Activated CD4-positive, alpha-beta T cell treated with anti-CD3 and anti-CD28 coated beads, Interleukin-2, amount 10 ng/mL, durations not matched to agents 24 days and 14 days (primary cell): ENCODE results near the gene NCK1. TPM values are rescaled to one million over a fixed set of nuclear protein-coding genes. Genes with fewer than 3 reads are reported as not detected.
A peak's percentile ranks its signal among the peaks of the same experiment; 100 is the strongest.
"Not testable (repeated sequence)": the region's sequence is repeated elsewhere in the genome, so short reads cannot be mapped to it uniquely, and the experiment has no call there.

ENCODE experiments used
- DNase-seq: peaks from one replicate; pipeline ENCODE4 v3.0.0; 2022
- H3K27ac Mint-ChIP-seq: one replicate; pipeline ENCODE4 v1.8.0; 2022; ENCODE audit warnings: mild to moderate bottlenecking, mixed read lengths
- H3K27me3 Mint-ChIP-seq: one replicate; pipeline ENCODE4 v1.8.0; 2022; ENCODE audit warnings: mixed read lengths
- H3K36me3 Mint-ChIP-seq: one replicate; pipeline ENCODE4 v1.8.0; 2022; ENCODE audit warnings: low read depth, mild to moderate bottlenecking, mixed read lengths
- H3K4me1 Mint-ChIP-seq: one replicate; pipeline ENCODE4 v1.8.0; 2021; ENCODE audit warnings: mixed read lengths
- H3K4me3 Mint-ChIP-seq: one replicate; pipeline ENCODE4 v1.8.0; 2022; ENCODE audit warnings: mild to moderate bottlenecking, moderate library complexity, mixed read lengths
- H3K9me3 Mint-ChIP-seq: one replicate; pipeline ENCODE4 v1.8.0; 2021; ENCODE audit warnings: mixed read lengths
- intact Hi-C: fragments of 100-400 bp; cut with micrococcal nuclease; formaldehyde crosslinking; loops from one replicate; pipeline ENCODE4 v1.15.1; 2023
- total RNA-seq: library from RNA; stranded (reverse); gene quantifications from 2 replicates; pipeline ENCODE4 v1.2.3, GENCODE V29; 2022

The NCK1 gene
- total RNA-seq, 1 donor from 2014 or later, result 34.7 TPM

DNA sequence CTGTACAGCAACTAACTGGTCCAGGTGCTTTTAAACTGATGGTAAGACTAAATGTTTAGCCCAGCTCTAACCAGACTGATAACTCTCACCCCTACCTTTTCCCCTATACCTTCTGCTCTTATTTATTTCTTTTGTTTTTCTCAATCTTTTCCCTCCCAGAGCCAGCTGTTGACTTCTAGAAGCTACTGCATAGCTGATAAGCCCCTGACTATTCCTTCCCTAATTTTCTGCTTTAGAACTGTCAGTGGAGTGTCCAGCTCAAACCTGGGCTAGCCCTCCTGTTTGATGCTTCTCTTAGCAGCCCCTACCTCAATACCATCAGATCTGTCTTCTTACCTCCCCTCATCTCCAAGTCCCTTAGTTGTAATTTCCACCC lies 22.5 kb upstream of the NCK1 start:
- H3K9me3 Mint-ChIP-seq, result no peaks in the 10 kb centered on the region
- intact Hi-C loops, result loop anchor here (2.0 kb wide), 1 partner anchor 21 kb away; the partner anchor contains the start of gene SLC35G2
- H3K27me3 Mint-ChIP-seq, result no peaks in the 10 kb centered on the region
- peak overlapping the region; percentile 6 for H3K4me3 Mint-ChIP-seq
- peak; percentile 53 for DNase-seq
- H3K4me1 Mint-ChIP-seq, result peaks cover 27% of the 10 kb centered on the region
- H3K27ac Mint-ChIP-seq, result peak overlapping the region; percentile 47
- H3K36me3 Mint-ChIP-seq, result peaks cover 22% of the 10 kb centered on the region

DNA sequence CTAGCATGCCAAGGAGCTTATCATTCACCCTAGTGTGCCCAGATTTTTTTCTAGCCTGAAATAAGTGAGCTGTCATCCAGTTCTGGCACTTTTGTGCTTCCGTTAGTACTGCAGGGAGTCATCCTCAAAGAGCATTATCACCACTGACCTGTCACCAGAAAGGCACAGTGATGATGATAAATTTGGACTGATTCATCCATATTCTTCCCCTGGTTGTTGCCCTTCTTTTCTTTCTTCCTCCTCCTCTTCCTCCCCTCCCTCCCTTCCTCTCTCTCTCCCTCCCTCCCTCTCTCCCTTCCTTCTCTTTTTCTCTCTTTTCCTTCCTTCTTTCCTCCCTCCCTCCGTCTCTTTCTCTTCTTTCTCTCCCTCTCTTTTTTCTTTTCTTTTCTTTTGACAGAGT lies 21.8 kb upstream of the NCK1 start:
- Mint-ChIP-seq H3K27ac (peak overlapping the region; percentile 63), H3K27me3 (no peaks in the 10 kb centered on the region), H3K4me3 (no peak overlapping the region), H3K9me3 (no peaks in the 10 kb centered on the region), H3K36me3 (peaks cover 25% of the 10 kb centered on the region), H3K4me1 (peaks cover 29% of the 10 kb centered on the region)
- intact Hi-C loops, result no loop called here
- no peak for DNase-seq

DNA sequence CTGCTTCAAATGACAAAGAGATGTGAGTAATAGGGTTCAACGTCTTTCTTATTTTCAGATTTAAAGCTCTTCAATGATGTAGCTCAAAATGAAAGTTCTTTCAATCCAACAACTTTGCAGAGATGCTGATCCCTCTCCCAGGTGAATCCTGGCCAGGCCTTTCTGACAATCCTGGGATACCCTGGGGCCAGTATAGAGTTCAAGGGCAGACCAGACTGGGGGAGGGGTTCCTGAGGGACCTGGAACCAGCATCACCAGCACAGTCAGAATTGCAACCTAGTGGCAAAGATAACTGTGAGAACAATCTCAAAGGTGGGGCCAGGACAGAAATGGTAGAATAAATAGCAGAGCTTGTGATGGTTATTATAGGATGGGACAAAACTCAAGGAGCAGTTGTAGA lies 19.7 kb upstream of the NCK1 start:
- peaks cover 34% of the 10 kb centered on the region for H3K36me3 Mint-ChIP-seq
- peak; percentile 45 for DNase-seq
- no peaks in the 10 kb centered on the region for H3K27me3 Mint-ChIP-seq
- H3K4me3 Mint-ChIP-seq, result no peak overlapping the region
- no peak overlapping the region for H3K27ac Mint-ChIP-seq
- no peaks in the 10 kb centered on the region for H3K9me3 Mint-ChIP-seq
- peaks cover 27% of the 10 kb centered on the region for H3K4me1 Mint-ChIP-seq
- intact Hi-C loops, result no loop called here

DNA sequence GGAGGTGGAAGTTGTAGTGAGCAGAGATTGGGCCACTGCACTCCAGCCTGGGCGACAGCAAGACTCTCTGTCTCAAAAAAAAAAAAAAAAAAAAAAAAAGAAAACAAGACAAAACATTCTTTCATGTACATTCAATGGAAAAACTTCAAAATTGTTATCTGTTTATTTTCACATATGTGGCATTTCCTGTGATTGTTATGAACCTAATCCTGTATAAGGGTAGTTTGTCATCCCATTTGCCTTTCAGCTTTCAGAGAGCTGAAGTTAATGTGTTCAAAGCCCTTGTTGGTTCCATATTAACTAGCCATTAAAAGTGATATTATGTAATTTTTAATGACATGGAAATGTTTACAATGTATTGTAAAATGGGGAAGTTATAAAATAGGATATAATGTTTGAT lies 17.3 kb upstream of the NCK1 start:
- Mint-ChIP-seq H3K9me3 (no peaks in the 10 kb centered on the region), H3K27me3 (no peaks in the 10 kb centered on the region), H3K4me1 (peaks cover 13% of the 10 kb centered on the region), H3K36me3 (peaks cover 33% of the 10 kb centered on the region), H3K4me3 (no peak overlapping the region), H3K27ac (no peak overlapping the region)
- no peak for DNase-seq
- intact Hi-C loops, result no loop called here

DNA sequence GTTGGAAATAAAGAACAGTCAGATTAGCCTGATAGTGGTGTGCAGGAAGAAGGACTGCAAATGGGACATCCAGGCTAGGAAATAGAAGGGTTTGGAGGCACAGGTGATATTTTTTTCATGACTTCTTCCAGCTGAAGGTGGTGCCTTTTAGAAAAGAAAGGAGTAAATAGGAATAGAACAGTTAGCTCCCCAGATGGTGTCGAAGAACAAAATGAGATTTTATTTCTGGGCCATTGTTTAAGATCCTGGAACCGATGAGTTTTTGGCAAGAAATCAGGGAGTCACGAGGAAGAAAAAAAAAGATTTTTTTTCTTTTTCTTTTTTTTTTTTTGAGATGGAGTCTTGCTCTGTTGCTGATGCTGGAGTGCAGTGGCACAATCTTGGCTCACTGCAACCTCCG lies 9.8 kb upstream of the NCK1 start:
- Mint-ChIP-seq H3K27me3 (no peaks in the 10 kb centered on the region), H3K36me3 (peaks cover 29% of the 10 kb centered on the region), H3K4me1 (peaks cover 8% of the 10 kb centered on the region), H3K9me3 (no peaks in the 10 kb centered on the region), H3K4me3 (no peak overlapping the region), H3K27ac (no peak overlapping the region)
- intact Hi-C loops, result no loop called here
- peak; percentile 11 for DNase-seq

DNA sequence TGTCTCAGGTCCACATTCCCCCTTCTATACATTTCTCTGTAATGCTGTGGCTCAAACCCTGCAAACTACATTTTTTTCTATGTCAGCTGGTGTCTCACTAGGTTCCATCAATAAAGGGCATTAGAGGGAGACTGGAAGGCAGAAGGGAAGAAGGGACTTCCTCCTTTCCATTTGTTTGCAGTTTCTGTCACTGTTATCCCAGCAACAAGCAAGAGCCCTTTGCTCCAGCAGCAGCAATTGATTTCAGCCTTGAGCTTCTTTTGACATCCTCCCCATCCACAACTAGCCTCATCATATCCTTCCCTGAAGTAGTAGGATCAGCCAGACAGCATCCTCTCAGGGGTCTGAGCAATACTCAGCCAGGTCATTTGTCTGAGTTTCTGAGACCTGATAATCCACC lies 5.3 kb upstream of the NCK1 start:
- Mint-ChIP-seq H3K9me3 (no peaks in the 10 kb centered on the region), H3K4me1 (peaks cover 30% of the 10 kb centered on the region)
- intact Hi-C loops, result no loop called here

DNA sequence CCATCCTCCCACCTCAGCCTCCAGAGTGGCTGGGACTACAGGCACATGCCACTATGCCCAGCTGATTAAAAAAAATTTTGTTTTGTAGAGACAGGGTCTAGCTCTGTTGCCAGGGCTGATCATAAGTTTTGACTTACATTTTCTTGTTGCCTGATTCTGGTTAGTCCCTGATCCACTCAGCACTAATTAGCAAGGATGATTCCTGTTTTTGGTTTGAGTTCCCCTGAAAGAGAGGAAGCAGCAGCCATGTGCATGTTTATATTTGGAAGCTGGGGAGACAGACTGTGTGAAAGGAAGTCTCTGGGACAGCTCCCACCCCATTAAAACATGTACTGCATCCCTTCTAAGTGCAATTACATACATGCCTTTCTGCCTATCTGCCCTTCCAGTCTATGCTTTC lies 3.6 kb upstream of the NCK1 start:
- DNase-seq, result peak; percentile 51
- intact Hi-C loops, result no loop called here
- peaks cover 25% of the 10 kb centered on the region for H3K36me3 Mint-ChIP-seq
- H3K27ac Mint-ChIP-seq, result no peak overlapping the region
- H3K4me3 Mint-ChIP-seq, result no peak overlapping the region
- H3K27me3 Mint-ChIP-seq, result no peaks in the 10 kb centered on the region
- H3K9me3 Mint-ChIP-seq, result no peaks in the 10 kb centered on the region
- peaks cover 35% of the 10 kb centered on the region for H3K4me1 Mint-ChIP-seq

More for the DNA sequence above, 5.3 kb upstream of the NCK1 start:
- Mint-ChIP-seq H3K27me3 (no peaks in the 10 kb centered on the region), H3K4me3 (no peak overlapping the region), H3K27ac (no peak overlapping the region), H3K36me3 (peaks cover 25% of the 10 kb centered on the region)
- peak; percentile 46 for DNase-seq

DNA sequence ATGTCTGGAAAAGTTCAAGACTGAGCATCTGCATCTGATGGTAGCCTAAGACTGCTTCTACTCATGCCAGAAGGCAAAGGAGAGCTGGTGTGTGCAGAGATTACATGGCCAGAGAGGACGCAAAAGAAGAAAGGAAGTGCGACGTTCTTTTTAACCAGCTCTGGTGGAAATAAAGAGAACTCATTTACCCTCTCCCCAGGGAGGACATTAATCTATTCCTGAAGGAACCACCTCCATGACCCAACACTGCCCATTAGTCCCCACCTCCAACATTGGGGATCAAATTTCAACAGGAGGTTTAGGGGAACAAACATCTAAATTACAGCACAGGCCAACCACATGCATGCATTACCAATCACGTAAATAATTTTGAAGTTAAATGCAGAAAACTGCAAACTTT lies 1.5 kb upstream of the NCK1 start:
- no peaks in the 10 kb centered on the region for H3K9me3 Mint-ChIP-seq
- peaks cover 17% of the 10 kb centered on the region for H3K36me3 Mint-ChIP-seq
- peaks cover 38% of the 10 kb centered on the region for H3K4me1 Mint-ChIP-seq
- peak; percentile 53 for DNase-seq
- peak overlapping the region; percentile 68 for H3K27ac Mint-ChIP-seq
- intact Hi-C loops, result loop anchor here (5.0 kb wide), 2 partner anchors 37 to 77 kb away; no protein-coding TSS in a partner anchor
- peak overlapping the region; percentile 97 for H3K4me3 Mint-ChIP-seq
- no peaks in the 10 kb centered on the region for H3K27me3 Mint-ChIP-seq

DNA sequence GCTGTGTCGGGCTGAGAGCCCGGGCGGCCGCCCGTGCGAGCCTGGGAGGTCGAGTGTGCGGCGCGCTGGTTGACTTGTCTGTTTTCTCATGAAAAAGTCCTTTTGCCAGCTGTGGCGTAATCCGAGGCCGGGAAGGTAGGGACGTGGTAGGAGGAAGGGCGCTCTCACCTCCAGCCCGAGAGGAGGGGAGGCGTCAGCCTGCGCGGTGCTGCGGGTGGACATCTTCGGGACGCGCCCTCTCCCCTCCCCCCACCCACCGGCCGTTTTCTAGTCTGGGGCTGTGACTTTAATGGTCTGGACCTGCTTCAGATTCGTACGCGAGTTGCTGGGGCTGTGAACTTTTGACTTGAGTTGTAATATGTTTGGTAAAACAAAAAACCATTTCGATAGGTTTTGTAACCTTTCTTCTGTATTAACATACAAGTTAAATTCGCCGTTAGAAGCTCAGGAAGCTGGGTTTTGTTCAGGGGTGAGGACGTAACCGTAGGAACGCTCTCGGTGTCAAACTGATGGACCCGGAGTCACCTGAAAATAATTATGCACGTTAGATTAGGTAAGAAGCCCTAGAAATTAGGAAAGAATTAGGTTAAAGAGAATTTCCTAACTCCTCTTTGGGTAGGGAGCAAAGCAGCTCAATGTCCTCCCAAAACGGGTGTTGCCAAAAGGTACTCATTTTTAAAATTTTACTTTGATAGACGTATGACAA lies 762 bp downstream of the NCK1 start:
- peaks cover 41% of the 10 kb centered on the region for H3K4me1 Mint-ChIP-seq
- intact Hi-C loops, result loop anchor here (1.0 to 5.0 kb wide), 8 partner anchors 35 to 666 kb away; partner anchors contain the start of genes MSL2, PCCB and STAG1
- peak; percentile 84 for DNase-seq

DNA sequence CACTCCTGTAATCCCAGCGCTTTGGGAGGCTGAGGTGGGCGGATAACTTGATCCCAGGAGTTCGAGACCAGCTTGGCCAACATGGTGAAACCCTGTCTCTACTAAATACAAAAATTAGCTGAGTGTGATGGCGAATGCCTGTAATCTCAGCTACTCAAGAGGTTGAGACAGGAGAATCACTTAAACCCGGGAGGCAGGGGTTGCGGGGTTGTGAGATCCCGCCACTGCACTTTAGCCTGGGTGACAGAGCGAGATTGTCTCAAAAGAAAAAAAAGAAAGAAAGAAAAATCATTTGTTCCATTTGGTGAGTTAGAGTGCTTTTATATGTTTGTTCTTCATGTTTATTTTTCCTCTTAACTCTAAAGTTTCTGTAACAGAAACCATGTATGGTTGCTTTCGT lies 7.3 kb downstream of the NCK1 start:
- DNase-seq, result no peak
- Mint-ChIP-seq H3K4me1 (peaks cover 24% of the 10 kb centered on the region), H3K36me3 (peaks cover 57% of the 10 kb centered on the region), H3K9me3 (peaks cover 13% of the 10 kb centered on the region), H3K4me3 (no peak overlapping the region), H3K27me3 (no peaks in the 10 kb centered on the region), H3K27ac (no peak overlapping the region)
- intact Hi-C loops, result no loop called here

More for the DNA sequence above, 762 bp downstream of the NCK1 start:
- Mint-ChIP-seq H3K36me3 (peaks cover 17% of the 10 kb centered on the region), H3K27ac (peak overlapping the region; percentile 99), H3K27me3 (no peaks in the 10 kb centered on the region), H3K4me3 (peak overlapping the region; percentile 97), H3K9me3 (no peaks in the 10 kb centered on the region)

DNA sequence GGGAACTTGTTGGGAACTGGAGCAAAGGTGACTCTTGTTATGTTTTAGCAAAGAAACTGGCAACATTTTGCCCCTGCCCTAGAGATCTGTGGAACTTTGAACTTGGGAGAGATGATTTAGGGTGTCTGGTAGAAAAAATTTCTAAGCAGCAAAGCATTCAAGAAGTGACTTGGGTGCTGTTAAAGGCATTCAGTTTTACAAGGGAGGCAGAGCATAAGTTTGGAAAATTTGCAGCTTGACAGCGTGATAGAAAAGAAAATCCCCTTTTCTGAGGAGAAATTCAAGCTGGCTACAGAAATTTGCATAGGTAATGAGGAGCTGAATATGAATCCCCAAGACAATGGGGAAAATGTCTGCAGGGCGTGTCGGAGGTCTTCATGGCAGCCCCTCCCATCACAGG lies 10.2 kb downstream of the NCK1 start:
- H3K9me3 Mint-ChIP-seq, result peaks cover 18% of the 10 kb centered on the region
- DNase-seq, H3K4me3 Mint-ChIP-seq, H3K27ac Mint-ChIP-seq, intact Hi-C loops, H3K27me3 Mint-ChIP-seq: not testable (repeated sequence)
- peaks cover 20% of the 10 kb centered on the region for H3K4me1 Mint-ChIP-seq
- peaks cover 59% of the 10 kb centered on the region for H3K36me3 Mint-ChIP-seq

DNA sequence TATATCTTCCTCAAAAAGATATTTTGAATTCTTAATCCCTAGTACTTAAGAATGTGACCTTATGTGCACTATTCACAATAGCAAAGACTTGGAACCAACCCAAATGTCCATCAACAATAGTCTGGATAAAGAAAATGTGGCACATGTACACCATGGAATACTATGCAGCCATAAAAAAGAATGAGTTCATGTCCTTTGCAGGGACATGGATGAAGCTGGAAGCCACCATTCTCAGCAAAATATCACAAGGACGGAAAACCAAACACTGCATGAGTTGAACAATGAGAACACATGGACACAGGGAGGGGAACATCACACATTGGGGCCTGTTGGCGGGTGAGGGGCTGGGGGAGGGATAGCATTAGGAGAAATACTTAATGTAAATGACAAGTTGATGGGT lies 17.5 kb downstream of the NCK1 start:
- H3K9me3 Mint-ChIP-seq, result peaks cover 11% of the 10 kb centered on the region
- DNase-seq, H3K4me3 Mint-ChIP-seq, H3K27ac Mint-ChIP-seq, intact Hi-C loops, H3K27me3 Mint-ChIP-seq: not testable (repeated sequence)
- peaks cover 30% of the 10 kb centered on the region for H3K36me3 Mint-ChIP-seq
- peaks cover 29% of the 10 kb centered on the region for H3K4me1 Mint-ChIP-seq

DNA sequence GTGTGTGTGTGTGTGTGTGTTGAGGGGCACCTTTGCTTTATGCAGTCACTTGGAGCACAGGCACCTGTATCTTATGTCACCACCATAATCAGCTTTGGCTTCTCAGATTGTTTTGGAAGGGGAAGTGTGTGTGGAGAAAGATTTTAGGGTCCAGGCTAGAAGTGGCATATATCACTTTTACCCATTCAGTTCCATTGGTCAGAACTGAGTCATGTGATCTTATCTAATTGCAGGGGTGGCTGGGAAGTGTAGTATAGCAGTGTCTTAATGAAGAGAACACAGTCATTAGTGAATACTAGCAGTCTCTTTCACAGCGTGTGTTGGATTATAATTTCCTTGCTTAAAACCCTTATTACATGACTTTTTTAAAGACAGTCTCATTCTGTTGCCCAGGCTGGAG lies 20.6 kb downstream of the NCK1 start:
- Mint-ChIP-seq H3K4me3 (no peak overlapping the region), H3K9me3 (peaks cover 9% of the 10 kb centered on the region), H3K27ac (no peak overlapping the region), H3K36me3 (peaks cover 26% of the 10 kb centered on the region), H3K27me3 (no peaks in the 10 kb centered on the region), H3K4me1 (peaks cover 44% of the 10 kb centered on the region)
- intact Hi-C loops, result no loop called here
- no peak for DNase-seq

DNA sequence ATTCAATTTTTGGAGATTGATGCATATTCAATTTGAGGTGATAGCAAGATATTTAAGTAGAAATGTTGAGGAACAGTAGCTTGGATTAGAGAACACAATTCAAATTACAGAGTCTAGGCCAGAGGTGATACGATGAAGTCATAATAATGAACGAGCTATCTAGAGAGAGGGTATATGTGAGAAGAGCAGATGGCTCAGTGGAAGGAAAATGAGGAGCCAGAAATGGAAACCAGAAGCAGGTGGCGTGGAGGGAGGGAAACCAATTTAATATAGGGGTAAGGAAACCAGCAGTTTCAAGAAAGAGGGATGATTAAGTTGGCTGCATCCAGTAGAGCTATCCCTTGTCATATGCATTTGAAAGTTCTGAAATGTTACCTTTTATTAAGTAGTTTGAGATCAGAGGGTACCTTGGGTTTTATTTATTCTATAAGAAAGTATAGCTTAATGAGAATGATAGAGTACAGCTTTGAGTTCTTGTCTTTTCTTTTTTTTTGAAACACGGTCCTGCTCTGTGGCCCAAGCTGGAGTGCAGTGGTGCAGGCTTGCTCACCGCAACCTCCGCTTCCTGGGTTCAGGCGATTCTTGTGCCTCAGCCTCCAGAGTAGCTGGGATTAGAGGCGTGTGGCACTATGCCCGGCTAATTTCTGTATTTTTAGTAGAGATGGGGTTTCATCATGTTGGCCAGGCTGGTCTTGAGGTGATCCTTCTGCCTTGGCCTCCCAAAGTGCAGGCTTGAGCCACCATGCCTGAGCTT lies 22.1 kb downstream of the NCK1 start:
- Mint-ChIP-seq H3K4me3 (no peak overlapping the region), H3K36me3 (peaks cover 23% of the 10 kb centered on the region), H3K9me3 (peaks cover 5% of the 10 kb centered on the region), H3K27me3 (no peaks in the 10 kb centered on the region), H3K4me1 (peaks cover 47% of the 10 kb centered on the region), H3K27ac (peak overlapping the region; percentile 1)
- peak; percentile 41 for DNase-seq
- intact Hi-C loops, result no loop called here
